Nephron (organoid): ENCODE data around the gene AJAP1.

Source experiments
- H3K27ac Mint-ChIP-seq, 3 experiments: 2 replicates each; pipeline ENCODE4 v1.8.0; 2020; ENCODE audit warnings: mixed read lengths in 3 of 3, mild to moderate bottlenecking in 2 of 3, moderate library complexity in 1 of 3
- H3K27me3 Mint-ChIP-seq: 2 replicates; pipeline ENCODE4 v1.8.0; 2021; ENCODE audit warnings: low read depth, mild to moderate bottlenecking, moderate library complexity, mixed read lengths
- H3K36me3 Mint-ChIP-seq: 2 replicates; pipeline ENCODE4 v1.8.0; 2020; ENCODE audit warnings: low read depth, mixed read lengths
- H3K4me1 Mint-ChIP-seq: 2 replicates; pipeline ENCODE4 v1.8.0; 2020; ENCODE audit warnings: mixed read lengths
- H3K4me3 Mint-ChIP-seq, 3 experiments: 2 replicates each; pipeline ENCODE4 v1.8.0; 2020; ENCODE audit warnings: mild to moderate bottlenecking in 3 of 3, mixed read lengths in 3 of 3, moderate library complexity in 2 of 3
- H3K9me3 Mint-ChIP-seq: 2 replicates; pipeline ENCODE4 v1.8.0; 2020; ENCODE audit warnings: mixed read lengths
- TF ChIP-seq, protein P1 (sequence below), 3 experiments: fragments of 200-600 bp; sonication (generic); IDR thresholded peaks; one replicate each; pipeline ENCODE4 v1.5.0; 2021; ENCODE audit warnings: antibody characterized with exemption in 3 of 3; ENCODE audit not compliant: unreplicated experiment in 3 of 3

The AJAP1 gene

DNA sequence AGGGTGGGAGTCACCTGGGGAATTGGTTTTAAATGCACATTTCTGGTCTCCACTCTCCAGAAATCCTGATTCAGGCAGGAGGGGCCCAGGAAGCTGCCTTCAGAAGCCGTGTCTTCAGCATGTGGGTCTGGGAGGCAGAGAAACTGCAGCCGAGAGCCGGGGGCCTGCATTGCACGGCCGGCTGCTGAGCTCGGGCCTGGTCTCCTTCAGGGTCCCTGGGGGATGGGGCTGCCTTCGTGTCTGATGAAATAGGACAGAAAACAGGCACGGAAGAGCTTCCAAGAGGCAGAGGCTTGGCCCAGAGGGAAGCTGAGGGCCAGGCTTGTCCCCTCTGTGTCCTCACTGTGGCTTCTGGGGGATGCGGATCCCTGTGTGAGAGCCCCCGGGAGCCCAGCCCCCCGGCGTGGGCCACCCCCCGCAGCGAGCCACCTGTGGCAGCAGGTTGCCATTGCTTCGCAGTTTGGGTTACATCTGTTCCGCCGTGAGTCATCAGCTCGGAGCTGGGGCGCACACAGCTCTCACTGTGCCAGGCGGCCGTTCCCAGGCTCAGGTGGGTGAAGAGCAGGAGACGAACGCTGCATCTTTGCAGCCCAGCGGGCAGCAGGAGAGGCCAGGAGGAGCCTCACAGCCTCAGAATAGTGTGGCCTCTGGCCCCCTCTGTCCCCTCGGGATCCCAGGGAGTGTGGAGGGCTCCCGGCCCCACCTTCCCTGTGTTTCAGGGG, 72.4 kb downstream of the AJAP1 start:
- Mint-ChIP-seq H3K4me1 (peaks cover 14% of the 10 kb centered on the region), H3K36me3 (no peaks in the 10 kb centered on the region), H3K4me3 (no peak overlapping the region), H3K9me3 (no peaks in the 10 kb centered on the region), H3K27me3 (peaks cover 13% of the 10 kb centered on the region), H3K27ac (no peak overlapping the region)
- TF ChIP-seq, protein P1, sequence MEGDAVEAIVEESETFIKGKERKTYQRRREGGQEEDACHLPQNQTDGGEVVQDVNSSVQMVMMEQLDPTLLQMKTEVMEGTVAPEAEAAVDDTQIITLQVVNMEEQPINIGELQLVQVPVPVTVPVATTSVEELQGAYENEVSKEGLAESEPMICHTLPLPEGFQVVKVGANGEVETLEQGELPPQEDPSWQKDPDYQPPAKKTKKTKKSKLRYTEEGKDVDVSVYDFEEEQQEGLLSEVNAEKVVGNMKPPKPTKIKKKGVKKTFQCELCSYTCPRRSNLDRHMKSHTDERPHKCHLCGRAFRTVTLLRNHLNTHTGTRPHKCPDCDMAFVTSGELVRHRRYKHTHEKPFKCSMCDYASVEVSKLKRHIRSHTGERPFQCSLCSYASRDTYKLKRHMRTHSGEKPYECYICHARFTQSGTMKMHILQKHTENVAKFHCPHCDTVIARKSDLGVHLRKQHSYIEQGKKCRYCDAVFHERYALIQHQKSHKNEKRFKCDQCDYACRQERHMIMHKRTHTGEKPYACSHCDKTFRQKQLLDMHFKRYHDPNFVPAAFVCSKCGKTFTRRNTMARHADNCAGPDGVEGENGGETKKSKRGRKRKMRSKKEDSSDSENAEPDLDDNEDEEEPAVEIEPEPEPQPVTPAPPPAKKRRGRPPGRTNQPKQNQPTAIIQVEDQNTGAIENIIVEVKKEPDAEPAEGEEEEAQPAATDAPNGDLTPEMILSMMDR (IDR thresholded peaks at IDR 0.05; ENCODE audit: unreplicated experiment in 3 of 3): no peak

DNA sequence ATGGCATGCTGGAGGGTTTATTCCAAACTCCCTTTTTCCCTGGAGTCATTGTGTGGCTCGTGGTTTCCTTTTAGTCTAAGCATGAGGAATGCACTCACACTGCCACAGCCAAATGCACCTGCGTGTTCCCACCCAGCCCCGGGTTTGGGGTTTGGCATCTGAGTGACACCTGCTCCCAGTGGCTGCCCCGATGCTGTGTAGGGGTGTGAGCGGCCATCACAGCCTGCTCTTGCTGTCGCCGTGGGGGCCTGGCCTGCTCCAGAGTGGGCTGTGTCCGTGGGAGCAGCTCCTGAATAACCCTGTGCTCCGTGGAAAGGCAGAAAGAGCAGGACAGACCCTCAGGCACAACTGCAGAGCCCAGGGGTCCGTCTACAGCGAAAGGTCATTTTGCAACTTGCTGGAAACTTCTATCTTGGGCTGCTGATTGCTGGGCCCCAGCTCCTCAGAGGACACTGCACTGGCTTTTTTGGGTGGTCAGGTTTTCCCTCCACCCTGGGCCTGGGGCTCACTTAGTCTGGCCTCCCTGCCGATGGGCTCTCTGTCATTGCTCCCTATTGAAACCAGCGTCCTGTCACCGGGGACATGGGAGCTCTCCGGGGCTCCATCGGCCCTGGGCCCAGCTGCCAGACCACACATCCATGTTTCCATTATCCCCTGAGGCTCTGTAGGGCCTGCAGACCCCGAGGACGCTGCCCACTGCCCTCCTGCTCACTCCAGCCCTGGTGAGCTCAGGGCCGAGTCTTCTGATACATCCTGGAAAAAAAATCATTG, 74.1 kb downstream of the AJAP1 start:
- H3K27ac Mint-ChIP-seq: no peak overlapping the region
- H3K36me3 Mint-ChIP-seq: no peaks in the 10 kb centered on the region
- no peaks in the 10 kb centered on the region for H3K9me3 Mint-ChIP-seq
- peaks cover 14% of the 10 kb centered on the region for H3K27me3 Mint-ChIP-seq
- H3K4me1 Mint-ChIP-seq: peaks cover 14% of the 10 kb centered on the region
- TF ChIP-seq, protein P1 (IDR thresholded peaks at IDR 0.05; ENCODE audit: unreplicated experiment in 3 of 3): no peak
- no peak overlapping the region for H3K4me3 Mint-ChIP-seq

DNA sequence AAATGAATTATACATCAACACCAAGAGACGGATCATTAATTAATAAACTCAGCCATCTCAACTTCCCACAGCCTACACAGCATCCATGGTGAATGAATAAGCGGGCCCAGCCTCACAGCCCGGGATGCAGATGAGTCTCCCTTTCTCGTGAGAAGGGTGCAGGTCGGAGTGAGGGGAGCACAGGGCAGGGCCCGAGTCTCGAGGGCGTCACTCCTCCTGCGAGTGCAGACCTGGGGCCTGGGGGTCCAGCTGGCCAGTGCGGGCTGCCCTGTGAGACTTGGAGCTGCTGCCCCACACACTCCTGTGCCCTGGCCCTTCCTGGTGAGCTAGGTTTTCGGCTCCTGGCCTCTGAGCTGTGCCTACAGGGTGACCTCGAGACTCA, 74.7 kb downstream of the AJAP1 start:
- no peak overlapping the region for H3K27ac Mint-ChIP-seq
- H3K36me3 Mint-ChIP-seq: no peaks in the 10 kb centered on the region
- H3K27me3 Mint-ChIP-seq: peaks cover 10% of the 10 kb centered on the region
- H3K4me3 Mint-ChIP-seq: no peak overlapping the region
- TF ChIP-seq, protein P1 (IDR thresholded peaks at IDR 0.05; ENCODE audit: unreplicated experiment in 3 of 3): no peak
- no peaks in the 10 kb centered on the region for H3K9me3 Mint-ChIP-seq
- H3K4me1 Mint-ChIP-seq: peaks cover 14% of the 10 kb centered on the region

DNA sequence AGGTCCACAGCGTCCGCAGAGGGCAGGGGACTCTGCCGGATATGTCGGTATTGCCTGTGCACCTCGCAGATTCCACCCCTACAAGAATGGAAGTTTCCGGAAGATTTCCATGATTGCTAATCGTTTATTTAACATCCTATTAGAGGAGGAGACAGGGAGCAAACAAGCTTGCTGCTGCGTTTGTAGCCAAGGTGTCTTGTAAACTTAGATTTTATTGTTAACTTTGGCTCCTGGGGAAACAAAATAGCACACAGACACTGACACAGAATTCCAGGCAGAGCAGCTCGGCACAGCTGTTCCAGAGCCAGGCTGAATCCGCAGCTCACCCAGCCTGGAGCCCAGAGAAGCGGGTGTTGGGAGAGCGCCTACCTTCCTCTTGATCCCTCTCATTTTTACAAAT, 75.7 kb downstream of the AJAP1 start:
- H3K4me3 Mint-ChIP-seq: no peak overlapping the region
- peak overlapping the region; percentile 33 to 74 (median 35) for H3K27ac Mint-ChIP-seq
- TF ChIP-seq, protein P1 (IDR thresholded peaks at IDR 0.05; ENCODE audit: unreplicated experiment in 3 of 3): no peak
- H3K4me1 Mint-ChIP-seq: peaks cover 18% of the 10 kb centered on the region
- H3K27me3 Mint-ChIP-seq: peaks cover 10% of the 10 kb centered on the region
- no peaks in the 10 kb centered on the region for H3K36me3 Mint-ChIP-seq
- no peaks in the 10 kb centered on the region for H3K9me3 Mint-ChIP-seq

DNA sequence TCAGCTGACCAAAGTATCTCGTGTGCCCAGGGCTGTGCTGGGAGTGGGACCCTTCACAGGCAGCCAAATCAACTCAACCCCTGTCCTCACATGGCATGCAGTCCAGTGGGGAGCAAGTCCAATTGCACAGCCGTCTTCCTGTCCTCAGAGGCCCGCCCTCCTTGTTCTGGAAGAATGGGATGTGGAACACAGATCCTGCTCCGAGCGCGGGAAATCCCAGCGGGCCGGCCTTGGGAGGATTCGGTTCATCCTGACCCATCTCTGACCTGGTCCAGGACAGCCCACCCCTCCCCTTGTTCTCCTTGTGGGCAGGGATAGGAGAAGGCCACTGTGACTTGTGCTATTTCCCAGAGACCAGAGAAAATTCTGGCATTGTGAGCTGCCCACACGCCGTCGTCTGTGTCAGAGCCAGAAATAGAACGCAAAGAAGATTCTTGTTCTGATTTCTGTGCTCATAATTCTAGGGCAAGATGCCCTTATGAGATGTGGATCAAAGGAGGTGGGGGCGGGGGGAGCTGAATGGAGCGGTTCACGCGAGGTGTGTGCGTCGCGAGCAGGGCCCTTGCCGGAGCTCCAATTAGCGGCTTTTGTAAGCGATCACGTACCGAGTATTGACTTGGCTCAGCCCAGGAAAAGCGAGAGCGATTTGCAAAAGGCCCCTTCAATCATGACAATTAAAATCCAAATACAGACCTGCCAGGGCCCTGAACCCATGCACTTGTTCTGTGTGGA, 79.2 kb downstream of the AJAP1 start:
- TF ChIP-seq, protein P1 (IDR thresholded peaks at IDR 0.05; ENCODE audit: unreplicated experiment in 3 of 3): no peak
- Mint-ChIP-seq H3K36me3 (no peaks in the 10 kb centered on the region), H3K27ac (no peak overlapping the region), H3K27me3 (peaks cover 14% of the 10 kb centered on the region), H3K4me1 (peaks cover 18% of the 10 kb centered on the region), H3K4me3 (no peak overlapping the region), H3K9me3 (no peaks in the 10 kb centered on the region)
